Measurements from ENCODE around the gene DCDC2. TPM values are rescaled to one million over a fixed set of nuclear protein-coding genes. Genes with fewer than 3 reads are reported as not detected.

The DCDC2 gene
- total RNA-seq, 1 donor from 2014 or later = 1.4 TPM

DNA sequence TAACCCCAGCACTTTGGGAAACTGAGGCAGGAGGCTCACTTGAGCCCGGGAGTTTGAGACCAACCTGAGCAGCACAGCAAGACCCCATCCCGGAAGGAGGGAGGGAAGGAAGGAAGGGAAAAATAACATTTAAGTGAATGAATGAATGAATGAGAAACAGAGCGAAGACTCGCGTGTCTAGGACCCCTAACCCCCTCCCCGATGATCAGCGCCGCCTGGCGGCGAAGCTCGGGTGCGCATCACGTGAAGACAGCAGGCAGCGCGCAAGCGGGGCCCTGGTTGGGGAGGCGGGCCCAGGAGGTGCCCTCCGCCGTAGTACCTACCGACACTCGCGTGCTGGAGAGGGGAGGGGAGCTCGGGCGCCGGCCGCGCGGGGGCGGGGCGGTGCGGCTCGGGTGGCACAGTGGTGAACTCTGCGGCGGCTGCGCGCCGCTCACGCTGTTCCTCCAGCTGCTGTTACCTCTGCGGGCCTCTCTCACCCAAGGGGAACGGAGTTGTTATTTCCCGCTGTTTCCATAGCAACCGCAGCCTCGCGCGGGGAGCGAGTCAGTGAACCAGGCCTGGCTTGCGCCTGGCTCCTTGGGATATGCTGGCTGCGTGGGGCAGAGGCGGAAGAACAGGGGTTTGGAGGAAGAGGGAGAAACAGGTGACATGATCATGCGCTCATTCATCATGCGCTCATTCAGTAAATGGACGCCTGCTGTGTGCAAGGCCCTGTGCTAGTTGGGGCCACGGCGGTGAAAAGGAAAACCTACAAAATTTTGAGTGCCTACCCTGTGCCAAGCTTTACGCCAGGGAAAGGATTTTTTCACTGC lies 2.0 kb upstream of the DCDC2 start:
- Mint-ChIP-seq H3K36me3 (no peaks in the 10 kb centered on the region), H3K9me3 (no peaks in the 10 kb centered on the region), H3K27me3 (ENCODE audit: low read depth) (peaks cover 13% of the 10 kb centered on the region), H3K27ac (peak overlapping the region; percentile 90), H3K4me3 (peak overlapping the region; percentile 71), H3K4me1 (peaks cover 23% of the 10 kb centered on the region)
- DNase-seq (ENCODE audit: low spot score in 2 of 2, unreplicated experiment in 2 of 2) = peak; percentile 75 to 82
- TF ChIP-seq, protein P1, sequence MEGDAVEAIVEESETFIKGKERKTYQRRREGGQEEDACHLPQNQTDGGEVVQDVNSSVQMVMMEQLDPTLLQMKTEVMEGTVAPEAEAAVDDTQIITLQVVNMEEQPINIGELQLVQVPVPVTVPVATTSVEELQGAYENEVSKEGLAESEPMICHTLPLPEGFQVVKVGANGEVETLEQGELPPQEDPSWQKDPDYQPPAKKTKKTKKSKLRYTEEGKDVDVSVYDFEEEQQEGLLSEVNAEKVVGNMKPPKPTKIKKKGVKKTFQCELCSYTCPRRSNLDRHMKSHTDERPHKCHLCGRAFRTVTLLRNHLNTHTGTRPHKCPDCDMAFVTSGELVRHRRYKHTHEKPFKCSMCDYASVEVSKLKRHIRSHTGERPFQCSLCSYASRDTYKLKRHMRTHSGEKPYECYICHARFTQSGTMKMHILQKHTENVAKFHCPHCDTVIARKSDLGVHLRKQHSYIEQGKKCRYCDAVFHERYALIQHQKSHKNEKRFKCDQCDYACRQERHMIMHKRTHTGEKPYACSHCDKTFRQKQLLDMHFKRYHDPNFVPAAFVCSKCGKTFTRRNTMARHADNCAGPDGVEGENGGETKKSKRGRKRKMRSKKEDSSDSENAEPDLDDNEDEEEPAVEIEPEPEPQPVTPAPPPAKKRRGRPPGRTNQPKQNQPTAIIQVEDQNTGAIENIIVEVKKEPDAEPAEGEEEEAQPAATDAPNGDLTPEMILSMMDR (IDR thresholded peaks at IDR 0.05; ENCODE audit: unreplicated experiment) = peak; percentile 86

- Mint-ChIP-seq H3K27me3 (ENCODE audit: low read depth) (peaks cover 14% of the 10 kb centered on the region), H3K9me3 (no peaks in the 10 kb centered on the region), H3K4me3 (peak overlapping the region; percentile 76), H3K27ac (peak overlapping the region; percentile 69), H3K4me1 (peaks cover 24% of the 10 kb centered on the region), H3K36me3 (no peaks in the 10 kb centered on the region)
- DNase-seq (ENCODE audit: low spot score in 2 of 2, unreplicated experiment in 2 of 2) = no peak
- TF ChIP-seq, protein P1 (IDR thresholded peaks at IDR 0.05; ENCODE audit: unreplicated experiment) = no peak
Observed at GRCh38 chr6:24358219-24358821, 461 bp upstream of the DCDC2 start.

- Mint-ChIP-seq H3K4me3 (peak overlapping the region; percentile 76), H3K9me3 (no peaks in the 10 kb centered on the region), H3K27me3 (ENCODE audit: low read depth) (peaks cover 14% of the 10 kb centered on the region), H3K4me1 (peaks cover 24% of the 10 kb centered on the region), H3K27ac (no peak overlapping the region), H3K36me3 (no peaks in the 10 kb centered on the region)
- TF ChIP-seq, protein P1 (IDR thresholded peaks at IDR 0.05; ENCODE audit: unreplicated experiment) = no peak
- DNase-seq (ENCODE audit: low spot score in 2 of 2, unreplicated experiment in 2 of 2) = no peak
Observed at GRCh38 chr6:24356310-24356973, 1.4 kb downstream of the DCDC2 start.

DNA sequence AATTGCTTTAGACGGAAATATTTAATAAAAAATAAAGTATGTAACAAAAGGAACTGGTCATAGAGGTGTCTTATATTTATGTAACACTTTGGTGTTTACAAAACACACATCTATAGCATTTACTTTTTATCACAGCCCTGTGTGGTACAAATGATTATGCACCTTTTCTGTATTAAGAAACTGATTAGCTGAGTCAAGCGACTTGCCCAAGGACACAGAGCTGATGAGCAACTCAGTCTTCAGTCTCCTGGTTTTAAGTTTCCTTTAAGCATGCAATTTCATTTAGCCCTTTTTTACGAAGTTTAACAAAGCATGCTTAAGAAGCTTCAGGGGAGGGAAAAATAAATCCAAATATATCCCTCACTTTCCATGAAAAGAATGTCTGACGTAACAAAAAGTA lies 2.5 kb downstream of the DCDC2 start:
- H3K9me3 Mint-ChIP-seq = no peaks in the 10 kb centered on the region
- no peak for DNase-seq (ENCODE audit: low spot score in 2 of 2, unreplicated experiment in 2 of 2)
- no peak overlapping the region for H3K4me3 Mint-ChIP-seq
- H3K27ac Mint-ChIP-seq = no peak overlapping the region
- TF ChIP-seq, protein P1 (IDR thresholded peaks at IDR 0.05; ENCODE audit: unreplicated experiment) = no peak
- no peaks in the 10 kb centered on the region for H3K36me3 Mint-ChIP-seq
- peaks cover 18% of the 10 kb centered on the region for H3K27me3 Mint-ChIP-seq (ENCODE audit: low read depth)
- H3K4me1 Mint-ChIP-seq = peaks cover 16% of the 10 kb centered on the region

GRCh38 chr6:24353861-24354260 lies 4.0 kb downstream of the DCDC2 start:
- no peak for DNase-seq (ENCODE audit: low spot score in 2 of 2, unreplicated experiment in 2 of 2)
- H3K36me3 Mint-ChIP-seq = no peaks in the 10 kb centered on the region
- no peaks in the 10 kb centered on the region for H3K9me3 Mint-ChIP-seq
- no peak overlapping the region for H3K27ac Mint-ChIP-seq
- TF ChIP-seq, protein P1 (IDR thresholded peaks at IDR 0.05; ENCODE audit: unreplicated experiment) = no peak
- H3K4me1 Mint-ChIP-seq = peaks cover 10% of the 10 kb centered on the region
- H3K4me3 Mint-ChIP-seq = no peak overlapping the region
- H3K27me3 Mint-ChIP-seq (ENCODE audit: low read depth) = peaks cover 18% of the 10 kb centered on the region
